ENCODE results near the gene TSPAN1.

Gene TSPAN1

DNA sequence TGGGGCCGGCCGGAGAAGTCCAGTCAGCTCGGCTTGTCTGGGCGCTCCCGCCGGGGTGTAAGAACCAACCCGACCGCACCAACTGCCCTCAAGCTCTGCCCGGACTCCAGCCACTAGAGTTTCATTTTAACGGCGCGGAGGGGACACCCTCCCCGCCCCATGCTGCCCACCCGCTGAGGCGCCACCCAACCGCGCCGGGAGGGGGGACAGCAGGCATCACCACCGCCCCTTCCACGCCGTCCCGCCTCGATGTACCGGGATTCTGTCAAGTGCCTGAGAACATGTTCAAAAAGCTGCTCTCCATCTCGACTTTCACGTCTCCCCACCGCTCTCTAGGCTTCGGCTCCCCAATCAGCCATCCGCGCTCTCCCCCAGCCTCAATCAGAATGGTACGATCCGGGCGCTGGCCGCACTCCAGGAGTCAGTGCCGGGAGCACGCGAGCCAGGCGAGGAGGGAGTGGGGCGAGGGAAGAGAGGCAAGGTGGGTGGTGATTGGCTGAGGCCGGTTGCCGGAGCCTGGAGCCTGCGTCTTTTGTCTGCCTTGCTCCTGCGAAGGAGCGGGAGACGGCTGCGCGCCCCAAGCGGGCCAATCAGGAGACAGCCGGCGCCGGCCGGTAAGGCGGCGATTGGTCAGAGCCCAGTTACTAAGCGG, 42.2 kb upstream of the TSPAN1 start, which contains the start of gene PIK3R3:
PIK3R3 (minus strand) TSS at position 101 of the 652 bp plus-strand sequence. CDS start 677 bp downstream, outside the sequence.
- peak within 1 kb of the TSS; percentile 90 for H3K4me3 ChIP-seq (ENCODE audit: low read depth, low read length)
- in situ Hi-C loops (cut with HindIII; ENCODE audit: low sequenced_read_pairs), result no loop called here
- TF ChIP-seq, protein P1, sequence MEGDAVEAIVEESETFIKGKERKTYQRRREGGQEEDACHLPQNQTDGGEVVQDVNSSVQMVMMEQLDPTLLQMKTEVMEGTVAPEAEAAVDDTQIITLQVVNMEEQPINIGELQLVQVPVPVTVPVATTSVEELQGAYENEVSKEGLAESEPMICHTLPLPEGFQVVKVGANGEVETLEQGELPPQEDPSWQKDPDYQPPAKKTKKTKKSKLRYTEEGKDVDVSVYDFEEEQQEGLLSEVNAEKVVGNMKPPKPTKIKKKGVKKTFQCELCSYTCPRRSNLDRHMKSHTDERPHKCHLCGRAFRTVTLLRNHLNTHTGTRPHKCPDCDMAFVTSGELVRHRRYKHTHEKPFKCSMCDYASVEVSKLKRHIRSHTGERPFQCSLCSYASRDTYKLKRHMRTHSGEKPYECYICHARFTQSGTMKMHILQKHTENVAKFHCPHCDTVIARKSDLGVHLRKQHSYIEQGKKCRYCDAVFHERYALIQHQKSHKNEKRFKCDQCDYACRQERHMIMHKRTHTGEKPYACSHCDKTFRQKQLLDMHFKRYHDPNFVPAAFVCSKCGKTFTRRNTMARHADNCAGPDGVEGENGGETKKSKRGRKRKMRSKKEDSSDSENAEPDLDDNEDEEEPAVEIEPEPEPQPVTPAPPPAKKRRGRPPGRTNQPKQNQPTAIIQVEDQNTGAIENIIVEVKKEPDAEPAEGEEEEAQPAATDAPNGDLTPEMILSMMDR (IDR thresholded peaks at IDR 0.05; ENCODE audit: low read depth, low read length), result no peak
- DNase-seq (ENCODE audit: low read depth, low spot score), result peak; percentile 99

GRCh38 chr1:46133181-46133658, 41.7 kb upstream of the TSPAN1 start:
- H3K4me3 ChIP-seq (ENCODE audit: low read depth, low read length), result peak overlapping the region; percentile 71
- DNase-seq (ENCODE audit: low read depth, low spot score), result no peak
- in situ Hi-C loops (cut with HindIII; ENCODE audit: low sequenced_read_pairs), result no loop called here
- TF ChIP-seq, protein P1 (IDR thresholded peaks at IDR 0.05; ENCODE audit: low read depth, low read length), result no peak

DNA sequence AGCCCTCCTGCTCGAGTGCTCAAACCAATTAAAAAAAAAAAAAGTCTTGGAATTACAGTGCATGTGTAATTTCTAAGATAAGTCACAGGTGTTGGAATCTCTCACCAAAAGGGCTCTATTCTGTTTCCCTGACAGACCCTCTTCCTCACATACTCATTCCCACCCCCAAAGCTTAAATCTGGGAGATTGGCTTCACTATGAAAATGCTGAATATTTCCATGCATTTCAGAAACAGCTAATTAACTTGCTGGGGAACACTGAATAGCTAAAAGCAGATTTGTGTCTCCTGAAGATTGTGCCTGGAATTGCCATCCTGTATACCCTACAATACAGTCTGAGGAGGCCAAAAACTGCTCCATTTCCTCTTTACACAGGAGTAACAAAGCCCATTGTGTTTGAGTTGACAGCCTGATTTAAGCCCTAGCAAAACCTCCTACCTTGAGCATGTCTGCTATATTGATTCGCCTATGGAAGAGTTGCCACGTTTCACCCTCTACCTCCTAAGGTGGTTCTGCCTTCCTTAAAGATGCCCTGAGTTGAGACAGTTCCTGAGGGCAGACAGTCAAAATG, 41.0 kb upstream of the TSPAN1 start:
- TF ChIP-seq, protein P1 (IDR thresholded peaks at IDR 0.05; ENCODE audit: low read depth, low read length), result no peak
- in situ Hi-C loops (cut with HindIII; ENCODE audit: low sequenced_read_pairs), result no loop called here
- H3K4me3 ChIP-seq (ENCODE audit: low read depth, low read length), result peak overlapping the region; percentile 71
- DNase-seq (ENCODE audit: low read depth, low spot score), result no peak

- peak; percentile 65 for DNase-seq (ENCODE audit: low read depth, low spot score)
- H3K4me3 ChIP-seq (ENCODE audit: low read depth, low read length), result no peak overlapping the region
- TF ChIP-seq, protein P1 (IDR thresholded peaks at IDR 0.05; ENCODE audit: low read depth, low read length), result no peak
- in situ Hi-C loops (cut with HindIII; ENCODE audit: low sequenced_read_pairs), result no loop called here
Observed at GRCh38 chr1:46134660-46135331, 40.1 kb upstream of the TSPAN1 start.

- TF ChIP-seq, protein P1 (IDR thresholded peaks at IDR 0.05; ENCODE audit: low read depth, low read length), result no peak
- DNase-seq (ENCODE audit: low read depth, low spot score), result no peak
- H3K4me3 ChIP-seq (ENCODE audit: low read depth, low read length), result no peak overlapping the region
- in situ Hi-C loops (cut with HindIII; ENCODE audit: low sequenced_read_pairs), result no loop called here
Observed at GRCh38 chr1:46136711-46137110, 38.2 kb upstream of the TSPAN1 start.

DNA sequence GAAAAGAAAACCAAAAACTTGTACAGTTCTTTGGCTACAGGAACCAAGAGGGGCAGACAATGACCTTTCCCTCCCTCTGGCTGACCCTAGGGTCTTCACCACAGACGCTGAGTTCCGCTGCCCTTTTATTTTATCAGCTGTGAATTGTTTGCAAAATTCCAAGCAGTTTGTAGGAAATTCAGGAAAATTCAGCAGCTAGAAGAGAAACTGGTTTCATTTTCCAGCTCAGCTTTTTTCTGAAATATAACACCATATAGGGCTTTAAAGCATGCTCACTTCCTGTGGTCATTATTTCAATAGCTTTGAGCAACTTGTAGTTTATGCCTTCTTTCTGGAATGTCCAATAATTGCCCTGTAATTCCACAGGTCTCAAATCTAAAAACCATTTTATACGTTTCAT, 37.0 kb upstream of the TSPAN1 start:
- in situ Hi-C loops (cut with HindIII; ENCODE audit: low sequenced_read_pairs), result no loop called here
- DNase-seq (ENCODE audit: low read depth, low spot score), result peak; percentile 79
- TF ChIP-seq, protein P1 (IDR thresholded peaks at IDR 0.05; ENCODE audit: low read depth, low read length), result no peak
- peak overlapping the region; percentile 19 for H3K4me3 ChIP-seq (ENCODE audit: low read depth, low read length)
